Limb (tissue), 2 donors: Measurements from ENCODE around the gene KIAA1217.
A peak's percentile ranks its signal among the peaks of the same experiment; 100 is the strongest.

Experiments used
- DNase-seq, 2 donors: peaks; one replicate each; pipeline ENCODE4 v3.0.0-alpha.2; 2016; ENCODE audit errors: extremely low spot score in 2 of 2

The KIAA1217 gene

GRCh38 chr10:24394461-24395190 lies 185.7 kb downstream of the KIAA1217 start:
- no peak for DNase-seq

- DNase-seq: no peak
Observed at GRCh38 chr10:24396396-24396795, 187.5 kb downstream of the KIAA1217 start.

DNA sequence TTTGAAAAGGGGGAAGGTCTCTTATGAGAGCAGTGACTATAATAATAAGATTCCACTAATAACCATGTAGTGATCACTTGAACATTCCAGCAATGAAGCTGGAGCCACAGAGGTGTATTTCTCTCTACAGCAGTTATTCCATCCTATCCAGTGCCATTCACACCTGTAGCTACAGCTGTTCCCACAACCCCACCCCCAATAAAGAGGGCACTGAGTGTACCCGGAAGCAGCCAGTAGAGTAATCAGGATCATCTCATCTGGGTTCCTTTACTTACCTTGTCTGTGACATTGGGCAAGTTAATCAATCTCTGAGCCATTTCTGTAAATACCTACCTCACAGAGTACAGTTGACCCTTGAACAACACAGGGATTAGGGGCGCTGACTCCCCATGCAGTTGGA lies 188.7 kb downstream of the KIAA1217 start:
- DNase-seq: no peak

DNA sequence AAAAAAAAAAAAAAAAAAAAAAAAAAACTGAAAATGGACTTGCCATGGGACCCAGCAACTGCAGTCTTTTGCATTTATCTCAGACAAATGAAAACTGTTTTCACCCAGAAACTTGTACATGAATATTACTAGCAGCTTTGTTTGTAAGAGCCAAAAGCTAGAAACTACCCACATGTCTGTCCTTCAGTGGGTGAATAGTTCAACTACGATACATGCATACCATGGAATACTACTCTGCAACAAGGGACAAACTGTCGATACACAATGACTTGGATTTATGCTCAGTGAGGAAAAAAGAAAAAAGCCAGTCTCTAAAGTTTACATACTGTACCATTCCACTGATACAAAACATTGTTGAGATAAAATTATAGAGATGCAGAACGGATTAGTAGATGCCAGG lies 195.6 kb downstream of the KIAA1217 start:
- no peak for DNase-seq

DNA sequence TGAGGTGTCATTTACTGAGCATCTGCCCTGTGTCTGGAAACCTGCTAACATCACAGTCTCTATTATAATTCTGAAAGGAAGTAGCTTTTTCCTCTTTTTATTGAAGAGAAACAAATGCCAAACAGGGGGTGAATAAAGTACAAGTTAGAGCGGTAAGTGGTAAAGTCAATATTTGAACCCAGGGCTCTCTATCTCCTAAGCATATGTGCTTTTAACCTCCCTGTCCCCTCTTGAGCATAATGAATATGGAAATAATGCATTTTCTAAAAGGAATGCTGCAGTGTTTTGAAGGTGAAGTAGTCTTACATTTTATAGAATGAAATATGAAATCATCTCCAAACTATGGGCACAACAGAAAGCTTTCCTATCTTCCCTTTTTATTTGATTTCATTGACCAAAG lies 196.7 kb downstream of the KIAA1217 start:
- DNase-seq: no peak

GRCh38 chr10:24406809-24407483 lies 198.0 kb downstream of the KIAA1217 start:
- no peak for DNase-seq

GRCh38 chr10:24407928-24408327 lies 199.0 kb downstream of the KIAA1217 start:
- no peak for DNase-seq

DNA sequence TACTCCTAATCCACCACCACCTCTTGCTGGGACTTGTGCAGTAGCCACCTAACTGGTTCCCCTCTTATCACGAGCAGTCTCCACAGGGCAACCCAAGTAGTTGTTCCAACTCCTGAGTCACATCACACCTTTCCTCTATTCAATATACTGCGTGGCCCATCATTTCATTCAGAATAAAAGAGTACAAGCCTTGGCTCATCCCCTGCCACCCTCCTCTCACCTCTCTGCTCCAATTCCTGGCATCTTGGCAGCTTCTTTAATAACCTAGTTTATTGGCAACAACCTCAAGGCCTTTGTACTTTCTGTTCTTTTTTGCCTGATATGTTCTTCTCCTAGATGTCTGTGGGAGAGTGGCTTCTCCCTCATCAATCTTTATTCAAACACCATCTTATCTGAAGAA lies 199.4 kb downstream of the KIAA1217 start:
- no peak for DNase-seq

GRCh38 chr10:24414597-24414996 lies 205.7 kb downstream of the KIAA1217 start:
- DNase-seq: no peak

DNA sequence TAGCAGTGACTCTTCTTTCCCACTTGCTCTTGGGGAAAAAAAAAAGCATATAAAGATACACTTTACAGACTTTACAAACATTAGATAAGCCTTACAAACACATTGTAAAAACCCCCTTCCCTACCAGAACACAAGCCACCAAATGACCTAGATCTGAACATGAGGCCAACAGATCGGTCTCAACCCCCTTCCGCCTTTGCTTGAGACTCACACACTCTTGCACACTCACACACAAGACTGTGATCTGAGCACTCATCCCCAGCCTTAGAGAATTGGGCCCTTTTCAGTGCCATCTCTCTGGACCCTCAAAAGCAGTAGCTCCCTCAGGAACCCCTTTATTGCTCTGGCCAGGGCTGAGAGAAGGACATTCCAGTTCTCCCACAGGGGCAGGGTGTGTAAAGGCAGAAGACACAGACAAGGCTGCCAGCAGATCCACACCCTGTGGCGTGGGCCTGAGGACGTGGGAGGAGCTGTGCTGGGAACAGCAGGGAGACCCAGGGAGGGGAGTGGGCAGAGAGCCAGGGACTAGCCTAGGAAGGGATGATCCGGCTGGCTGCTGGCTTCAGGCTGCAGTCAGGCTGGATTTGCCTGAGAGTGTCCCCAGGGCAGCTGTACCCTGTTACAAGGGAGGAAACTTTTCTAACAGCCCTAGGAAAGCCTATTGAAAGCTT lies 206.7 kb downstream of the KIAA1217 start:
- peak; percentile 80 to 84 for DNase-seq

DNA sequence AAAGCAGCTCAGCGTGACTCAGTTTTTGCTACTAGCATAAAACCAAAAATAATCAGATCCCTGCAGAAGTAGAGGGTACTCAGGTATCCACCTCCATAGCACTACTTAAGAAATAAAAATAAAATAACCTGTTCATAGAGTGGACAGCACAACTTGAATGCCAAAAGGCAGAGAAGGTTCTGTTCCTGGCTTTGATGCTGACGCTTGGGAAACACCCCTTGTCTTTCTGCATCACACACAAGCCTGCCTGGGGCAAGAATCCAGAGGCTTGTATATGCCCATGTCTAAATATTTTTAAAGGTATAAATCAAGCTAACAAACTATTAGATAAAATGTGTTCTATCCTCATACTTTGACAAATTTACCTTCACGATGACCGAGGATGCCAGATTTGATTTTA lies 207.3 kb downstream of the KIAA1217 start:
- no peak for DNase-seq

GRCh38 chr10:24417053-24417452 lies 208.1 kb downstream of the KIAA1217 start:
- no peak for DNase-seq

DNA sequence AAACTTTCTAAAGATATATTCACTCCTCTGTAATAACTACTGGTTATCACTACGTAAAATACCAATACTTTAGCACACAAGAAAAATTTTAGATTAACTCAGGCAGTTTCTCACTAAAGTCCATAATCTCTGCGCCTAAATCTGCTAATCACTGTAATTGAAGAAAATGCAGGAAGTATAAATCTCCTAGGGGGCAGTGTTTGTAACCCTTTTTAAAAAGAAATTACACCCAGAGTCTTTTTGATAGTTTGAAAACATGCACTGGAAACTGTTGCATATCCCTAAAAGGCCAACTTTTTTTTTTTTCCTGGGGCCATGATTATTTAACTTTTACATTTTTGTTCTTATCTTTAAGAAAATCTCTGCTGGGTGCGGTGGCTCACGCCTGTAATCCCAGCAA lies 209.6 kb downstream of the KIAA1217 start:
- no peak for DNase-seq

- DNase-seq: no peak
Observed at GRCh38 chr10:24419066-24419465, 210.1 kb downstream of the KIAA1217 start.

DNA sequence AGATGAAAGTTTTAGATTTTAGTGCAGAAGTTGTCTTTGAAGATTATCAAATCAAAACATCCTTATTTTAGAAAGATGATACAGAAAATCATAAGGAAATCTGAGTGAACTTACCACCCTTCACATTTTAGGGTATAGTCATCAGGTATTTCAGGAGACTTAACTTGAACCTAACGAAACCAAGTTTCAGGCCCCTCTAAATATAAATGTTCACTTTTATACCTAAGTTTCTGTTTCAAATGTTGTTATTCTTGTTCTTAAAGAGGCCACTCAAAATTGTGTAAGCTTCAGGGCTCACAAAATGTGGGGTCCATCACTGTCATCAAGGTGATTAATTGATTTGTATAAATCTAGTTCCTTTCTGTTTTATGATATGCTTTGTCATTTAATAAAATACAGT lies 216.2 kb downstream of the KIAA1217 start:
- no peak for DNase-seq

- DNase-seq: peak in 1 of 2 donors; percentile 32
Observed at GRCh38 chr10:24427678-24428409, 218.9 kb downstream of the KIAA1217 start.

DNA sequence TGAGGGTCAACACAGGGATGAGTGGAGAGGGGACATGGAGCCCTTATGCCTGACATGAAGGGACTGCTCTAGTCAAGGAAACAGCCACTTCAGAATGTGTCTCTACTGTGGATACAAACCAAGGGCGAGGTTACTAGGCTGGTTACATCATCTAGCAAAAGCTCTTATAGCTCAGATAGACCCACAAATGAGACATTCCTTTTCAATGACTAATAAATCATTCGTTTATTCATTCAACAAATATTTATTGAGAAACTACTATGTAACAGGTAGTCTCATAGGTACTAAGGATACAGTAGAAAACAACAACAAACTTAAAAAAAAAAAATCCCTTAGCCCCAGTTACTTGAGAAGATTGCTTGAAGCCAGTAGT lies 219.5 kb downstream of the KIAA1217 start:
- no peak for DNase-seq

- no peak for DNase-seq
Observed at GRCh38 chr10:24430591-24430990, 221.7 kb downstream of the KIAA1217 start.

DNA sequence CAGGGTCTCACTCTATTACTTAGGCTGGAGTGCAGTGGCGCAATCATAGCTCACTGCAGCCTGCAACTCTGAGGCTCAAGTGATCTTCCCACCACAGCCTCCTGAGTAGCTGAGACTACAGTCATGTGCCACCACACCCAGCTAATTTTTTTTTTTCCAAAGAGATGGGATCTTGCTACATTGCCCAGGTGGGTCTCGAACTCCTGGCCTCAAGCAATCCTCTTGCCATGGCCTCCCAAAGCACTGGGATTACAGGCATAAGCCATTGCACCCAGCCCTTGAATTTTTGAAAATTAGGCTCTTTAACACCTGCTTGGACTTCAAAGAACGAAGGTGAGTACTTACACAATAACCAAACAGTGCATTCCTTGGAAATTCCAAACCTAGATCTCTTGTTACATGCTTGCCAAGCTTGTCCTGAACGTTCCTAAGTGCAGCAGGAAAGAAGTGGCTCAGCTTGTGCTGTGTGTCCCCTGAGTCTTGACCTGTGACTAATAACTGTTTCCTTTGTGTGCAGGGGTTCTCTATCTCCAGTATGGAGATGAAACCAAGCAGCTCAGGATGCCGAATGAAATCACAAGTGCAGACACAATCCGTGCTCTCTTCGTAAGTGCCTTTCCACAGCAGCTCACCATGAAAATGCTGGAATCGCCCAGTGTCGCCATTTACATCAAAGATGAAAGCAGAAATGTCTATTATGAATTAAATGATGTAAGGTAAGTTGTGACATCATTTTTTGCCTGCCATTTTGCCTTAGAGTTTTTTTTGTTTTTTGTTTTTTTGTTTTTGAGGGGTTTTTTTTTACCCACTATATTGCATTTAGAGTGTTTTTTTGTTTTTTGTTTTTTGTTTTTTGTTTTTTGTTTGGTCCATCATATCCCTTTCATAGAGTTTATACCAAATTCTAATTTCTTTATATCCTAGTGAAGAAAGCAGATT lies 223.8 kb downstream of the KIAA1217 start:
- no peak for DNase-seq

GRCh38 chr10:24433705-24434104 lies 224.8 kb downstream of the KIAA1217 start:
- no peak for DNase-seq

DNA sequence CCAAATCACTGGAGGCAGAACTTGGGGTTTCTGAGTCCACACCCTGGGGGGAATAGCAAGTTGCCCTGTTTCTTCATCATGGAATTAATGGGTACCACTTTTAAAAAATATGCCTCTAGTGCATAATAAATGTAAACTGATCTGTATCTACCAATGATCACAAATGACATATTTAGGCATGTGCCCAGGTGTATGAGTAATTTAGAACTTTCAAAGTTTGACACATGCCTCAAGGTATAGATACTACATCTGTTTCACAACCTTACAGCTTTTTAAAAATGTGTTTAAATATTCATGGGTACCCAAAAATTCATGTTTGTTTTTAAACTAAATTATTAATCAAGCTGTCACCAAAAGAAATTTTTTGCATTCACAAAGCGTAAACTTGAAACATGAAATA lies 226.0 kb downstream of the KIAA1217 start:
- no peak for DNase-seq
